Measurements from ENCODE around the gene C2orf74. TPM values are rescaled to one million over a fixed set of nuclear protein-coding genes. Genes with fewer than 3 reads are reported as not detected.

The C2orf74 gene
- total and polyA plus RNA-seq, 9 of the 15 experiments (the other 6 are each of a cell fraction or from before 2014, with no cell fraction given): not detected

DNA sequence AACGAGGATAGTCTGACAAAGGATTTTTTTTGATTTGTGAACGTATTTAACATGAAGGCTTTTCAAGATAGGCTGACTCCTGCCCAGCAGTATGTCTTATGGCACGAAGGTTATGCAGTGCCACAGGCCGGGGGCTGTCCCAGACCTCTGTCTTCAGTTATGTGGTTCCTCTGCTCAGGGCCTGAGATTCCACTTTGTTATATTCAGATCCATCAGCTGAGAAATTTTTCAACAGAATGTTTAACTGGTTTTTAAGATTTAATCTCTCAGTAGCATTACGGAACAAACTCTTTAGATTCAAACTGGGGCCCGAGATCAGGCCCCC is 20.0 kb downstream of the C2orf74 start:
- FAIRE-seq (no peak), DNase-seq (ENCODE audit: extremely low read depth in 1 of 4, low spot score in 3 of 4) (no peak), ATAC-seq (no peak)
- BruUV-seq (replicated peaks): no TSS peak
- TF ChIP-seq HMG20B (CRISPR knock-in tag; IDR thresholded peaks at IDR 0.05): no peak
- TF ChIP-seq ZNF57 (CRISPR knock-in tag; IDR thresholded peaks at IDR 0.05): no peak
- no peak for TF ChIP-seq ZNF408 (CRISPR knock-in tag; IDR thresholded peaks at IDR 0.05; ENCODE audit: low read depth)
- no peak for TF ChIP-seq MEIS2 (IDR thresholded peaks at IDR 0.05; ENCODE audit: partially characterized antibody)
- TF ChIP-seq THRAP3 (IDR thresholded peaks at IDR 0.05; ENCODE audit: borderline replicate concordance): no peak
- no peak for TF ChIP-seq NR2F6 (CRISPR knock-in tag; IDR thresholded peaks at IDR 0.05)
- no peak for TF ChIP-seq U2AF1 (optimal IDR thresholded peaks at IDR 0.05; ENCODE audit: low read depth, low read length)
- TF ChIP-seq HSF4 (CRISPR knock-in tag; IDR thresholded peaks at IDR 0.05; ENCODE audit: borderline replicate concordance): no peak
- TF ChIP-seq ZNF384 (IDR thresholded peaks at IDR 0.05; ENCODE audit: low read depth, low read length): no peak
- TF ChIP-seq ELF2 (CRISPR knock-in tag; IDR thresholded peaks at IDR 0.05): no peak
- TF ChIP-seq, protein P1, sequence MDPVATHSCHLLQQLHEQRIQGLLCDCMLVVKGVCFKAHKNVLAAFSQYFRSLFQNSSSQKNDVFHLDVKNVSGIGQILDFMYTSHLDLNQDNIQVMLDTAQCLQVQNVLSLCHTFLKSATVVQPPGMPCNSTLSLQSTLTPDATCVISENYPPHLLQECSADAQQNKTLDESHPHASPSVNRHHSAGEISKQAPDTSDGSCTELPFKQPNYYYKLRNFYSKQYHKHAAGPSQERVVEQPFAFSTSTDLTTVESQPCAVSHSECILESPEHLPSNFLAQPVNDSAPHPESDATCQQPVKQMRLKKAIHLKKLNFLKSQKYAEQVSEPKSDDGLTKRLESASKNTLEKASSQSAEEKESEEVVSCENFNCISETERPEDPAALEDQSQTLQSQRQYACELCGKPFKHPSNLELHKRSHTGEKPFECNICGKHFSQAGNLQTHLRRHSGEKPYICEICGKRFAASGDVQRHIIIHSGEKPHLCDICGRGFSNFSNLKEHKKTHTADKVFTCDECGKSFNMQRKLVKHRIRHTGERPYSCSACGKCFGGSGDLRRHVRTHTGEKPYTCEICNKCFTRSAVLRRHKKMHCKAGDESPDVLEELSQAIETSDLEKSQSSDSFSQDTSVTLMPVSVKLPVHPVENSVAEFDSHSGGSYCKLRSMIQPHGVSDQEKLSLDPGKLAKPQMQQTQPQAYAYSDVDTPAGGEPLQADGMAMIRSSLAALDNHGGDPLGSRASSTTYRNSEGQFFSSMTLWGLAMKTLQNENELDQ (CRISPR knock-in tag; IDR thresholded peaks at IDR 0.05; ENCODE audit: borderline replicate concordance): no peak
- TF ChIP-seq PTBP1 (IDR thresholded peaks at IDR 0.05; ENCODE audit: low read depth, low read length): no peak
- TF ChIP-seq, protein P2, sequence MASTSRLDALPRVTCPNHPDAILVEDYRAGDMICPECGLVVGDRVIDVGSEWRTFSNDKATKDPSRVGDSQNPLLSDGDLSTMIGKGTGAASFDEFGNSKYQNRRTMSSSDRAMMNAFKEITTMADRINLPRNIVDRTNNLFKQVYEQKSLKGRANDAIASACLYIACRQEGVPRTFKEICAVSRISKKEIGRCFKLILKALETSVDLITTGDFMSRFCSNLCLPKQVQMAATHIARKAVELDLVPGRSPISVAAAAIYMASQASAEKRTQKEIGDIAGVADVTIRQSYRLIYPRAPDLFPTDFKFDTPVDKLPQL (IDR thresholded peaks at IDR 0.05; ENCODE audit: extremely low read depth, insufficient read length): no peak
- TF ChIP-seq TAF1 (IDR thresholded peaks at IDR 0.05; ENCODE audit: control insufficient read depth, extremely low read depth, insufficient read depth, low read length, severe bottlenecking): no peak
- no peak for TF ChIP-seq HNRNPUL1 (IDR thresholded peaks at IDR 0.05; ENCODE audit: low read length)
- TF ChIP-seq, protein P3, sequence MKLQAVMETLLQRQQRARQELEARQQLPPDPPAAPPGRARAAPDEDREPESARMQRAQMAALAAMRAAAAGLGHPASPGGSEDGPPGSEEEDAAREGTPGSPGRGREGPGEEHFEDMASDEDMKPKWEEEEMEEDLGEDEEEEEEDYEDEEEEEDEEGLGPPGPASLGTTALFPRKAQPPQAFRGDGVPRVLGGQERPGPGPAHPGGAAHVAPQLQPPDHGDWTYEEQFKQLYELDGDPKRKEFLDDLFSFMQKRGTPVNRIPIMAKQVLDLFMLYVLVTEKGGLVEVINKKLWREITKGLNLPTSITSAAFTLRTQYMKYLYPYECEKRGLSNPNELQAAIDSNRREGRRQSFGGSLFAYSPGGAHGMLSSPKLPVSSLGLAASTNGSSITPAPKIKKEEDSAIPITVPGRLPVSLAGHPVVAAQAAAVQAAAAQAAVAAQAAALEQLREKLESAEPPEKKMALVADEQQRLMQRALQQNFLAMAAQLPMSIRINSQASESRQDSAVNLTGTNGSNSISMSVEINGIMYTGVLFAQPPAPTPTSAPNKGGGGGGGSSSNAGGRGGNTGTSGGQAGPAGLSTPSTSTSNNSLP (IDR thresholded peaks at IDR 0.05; ENCODE audit: borderline replicate concordance, low read depth, low read length): no peak
- no peak for TF ChIP-seq FOXK1 (CRISPR knock-in tag; IDR thresholded peaks at IDR 0.05; ENCODE audit: borderline replicate concordance)
- H3K4me3 ChIP-seq: no peak overlapping the region
- H3K36me3 ChIP-seq (ENCODE audit: control insufficient read depth, insufficient read depth, low read length): peaks cover 81% of the 10 kb centered on the region
- in situ Hi-C loops (cut with MboI) (no loop called here), intact Hi-C loops (cut with micrococcal nuclease) (no loop called here)
- H2AFZ ChIP-seq (ENCODE audit: low read depth, low read length): no peak overlapping the region
- no peaks in the 10 kb centered on the region for H3K9me1 ChIP-seq (ENCODE audit: control insufficient read depth, insufficient read depth, low read length)
- no peak overlapping the region for H3K9ac ChIP-seq (ENCODE audit: insufficient read depth in 1 of 2, low read depth in 2 of 2, low read length in 2 of 2)
- no peak overlapping the region for H3K27ac ChIP-seq (ENCODE audit: extremely low read depth, low read depth, low read length)
- 89% methylated on average over 6 of the region's 6 CpGs for WGBS (ENCODE audit: insufficient coverage, low coverage, missing lambda C conversion rate)
- H3K27me3 ChIP-seq (ENCODE audit: control insufficient read depth in 2 of 2, insufficient read depth in 2 of 2, low read length in 2 of 2): no peaks in the 10 kb centered on the region
- peaks cover 3% of the 10 kb centered on the region for H3K9me3 ChIP-seq (replicated peaks; ENCODE audit: control insufficient read depth, insufficient read depth, low read depth, low read length)
- no peaks in the 10 kb centered on the region for H4K20me1 ChIP-seq (replicated peaks; ENCODE audit: control insufficient read depth, insufficient read depth, low read length)
- H3K4me1 ChIP-seq (replicated peaks in 1 of 2; ENCODE audit: control insufficient read depth in 2 of 2, insufficient read depth in 2 of 2, low read length in 2 of 2): peaks cover 24 to 33% of the 10 kb centered on the region in 2 experiments
- no peak overlapping the region for H3K4me2 ChIP-seq (ENCODE audit: insufficient read depth, low read length)
- CTCF ChIA-PET (ENCODE audit: low intra/inter-chr PET ratio): no interaction called here
- POLR2A ChIA-PET: no interaction called here
- peaks cover 52% of the 10 kb centered on the region for H3K79me2 ChIP-seq (ENCODE audit: control insufficient read depth, insufficient read depth, low read length)
